Fibroblast of lung (primary cell): ENCODE results near the gene CNDP2. TPM values are rescaled to one million over a fixed set of nuclear protein-coding genes. Genes with fewer than 3 reads are reported as not detected.

Experiments used
- DNase-seq, 2 donors: peaks; one replicate each; pipeline versions ENCODE4 v3.0.0 to v3.0.0-alpha.2; 2010; ENCODE audit warnings: low read depth in 2 of 2
- H2AFZ ChIP-seq: 2 replicates; pipeline ENCODE4 v1.5.1; 2012; ENCODE audit warnings: low read length, control low read depth, inconsistent platforms
- H3K27ac ChIP-seq: 2 replicates; pipeline ENCODE4 v1.5.1; 2011; ENCODE audit warnings: low read length, control low read depth; ENCODE audit not compliant: insufficient read depth
- H3K27me3 ChIP-seq: 2 replicates; pipeline ENCODE4 v1.5.1; 2011; ENCODE audit warnings: mild to moderate bottlenecking, low read length; ENCODE audit not compliant: control insufficient read depth, insufficient read depth
- H3K36me3 ChIP-seq: 2 replicates; pipeline ENCODE4 v1.5.1; 2011; ENCODE audit warnings: low read length; ENCODE audit not compliant: control insufficient read depth, insufficient read depth
- H3K4me1 ChIP-seq: 2 replicates; pipeline ENCODE4 v1.5.1; 2011; ENCODE audit warnings: low read length; ENCODE audit not compliant: control insufficient read depth, insufficient read depth; ENCODE audit errors: extremely low read depth
- H3K4me2 ChIP-seq: 2 replicates; pipeline ENCODE4 v1.5.1; 2011; ENCODE audit warnings: low read length, control low read depth; ENCODE audit not compliant: insufficient read depth; ENCODE audit errors: extremely low read depth
- H3K4me3 ChIP-seq, 4 experiments: fragments of 200-600 bp in 1 of 4; sonication (generic) in 1 of 4; replicated peaks in 1 of 4; 2 replicates each; pipeline ENCODE4 v1.5.1; 2011 to 2016; ENCODE audit warnings: low read length in 4 of 4, low read depth in 3 of 4, mild to moderate bottlenecking in 3 of 4, control low read depth in 2 of 4, inconsistent platforms in 1 of 4, mixed read lengths in 1 of 4; ENCODE audit not compliant: insufficient read depth in 1 of 4; ENCODE audit errors: control extremely low read depth in 1 of 4
- H3K79me2 ChIP-seq: 2 replicates; pipeline ENCODE4 v1.5.1; 2012; ENCODE audit warnings: mild to moderate bottlenecking, low read length, inconsistent platforms; ENCODE audit not compliant: control insufficient read depth, insufficient read depth
- H3K9ac ChIP-seq: 2 replicates; pipeline ENCODE4 v1.5.1; 2011; ENCODE audit warnings: mild to moderate bottlenecking, low read length, control low read depth; ENCODE audit not compliant: insufficient read depth
- H3K9me3 ChIP-seq: 2 replicates; pipeline ENCODE4 v1.5.1; 2012; ENCODE audit warnings: low read depth, low read length; ENCODE audit not compliant: control insufficient read depth, insufficient read depth
- H4K20me1 ChIP-seq: 2 replicates; pipeline ENCODE4 v1.5.1; 2011; ENCODE audit warnings: low read length; ENCODE audit not compliant: control insufficient read depth, insufficient read depth; ENCODE audit errors: extremely low read depth
- CTCF ChIP-seq, 2 donors: IDR thresholded peaks in 1 of 2; conservative IDR thresholded peaks in 1 of 2; 1 replicate in 1 of 2; 2 replicates in 1 of 2; pipeline ENCODE4 v1.5.1; 2011 to 2012; ENCODE audit warnings: low read length in 2 of 2, control low read depth in 1 of 2, inconsistent platforms in 1 of 2, low read depth in 1 of 2, mild to moderate bottlenecking in 1 of 2
- EZH2 ChIP-seq: IDR thresholded peaks from 2 replicates; pipeline ENCODE4 v1.5.1; 2012; ENCODE audit warnings: low read length, control low read depth, mild to moderate bottlenecking; ENCODE audit errors: missing control alignments
- polyA plus RNA-seq, 2 donors: library from polyadenylated mRNA; depleted of rRNA in 1 of 2; stranded (reverse) in 1 of 2; unstranded in 1 of 2; fragments of >200 nt; gene quantifications; 2 replicates each; pipeline ENCODE4 v1.2.1, GENCODE V29; 2011 to 2012; ENCODE audit warnings: missing spikeins in 1 of 2
- total RNA-seq: library from RNA; depleted of rRNA; stranded (reverse); fragments of >200 nt; gene quantifications from 2 replicates; pipeline ENCODE4 v1.2.1, GENCODE V29; 2014

The CNDP2 gene
- total and polyA plus RNA-seq, 2 donors (not counting 1 experiment from before 2014, with no cell fraction given) = 41.8 to 69.8 TPM

DNA sequence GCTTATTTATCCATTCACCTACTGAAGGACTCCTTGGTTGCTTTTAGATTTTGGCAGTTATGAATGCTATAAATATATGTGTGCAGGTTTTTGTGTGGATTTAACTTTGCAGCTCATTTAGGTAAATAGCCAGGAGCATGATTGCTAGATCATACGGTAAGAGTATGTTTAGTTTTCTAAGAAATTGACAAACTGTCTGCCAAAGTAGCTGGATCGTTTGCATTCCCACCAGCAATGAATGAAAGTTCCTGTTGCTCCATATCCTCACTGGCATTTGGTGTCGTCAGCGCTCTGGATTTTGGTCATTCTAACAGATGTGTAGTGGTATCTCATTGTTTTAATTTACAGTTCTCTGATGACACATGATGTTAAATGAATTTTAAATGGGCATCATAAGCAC lies 30.4 kb upstream of the CNDP2 start:
- no peaks in the 10 kb centered on the region for H3K79me2 ChIP-seq
- no peak for TF ChIP-seq CTCF (conservative IDR thresholded peaks at IDR 0.05 in 1 of 2, IDR thresholded peaks at IDR 0.05 in 1 of 2; ENCODE audit: low read depth in 1 of 2, low read length in 2 of 2)
- TF ChIP-seq EZH2 = no peak
- H3K9ac ChIP-seq = no peak overlapping the region
- H3K4me1 ChIP-seq = no peaks in the 10 kb centered on the region
- no peak overlapping the region for H3K4me2 ChIP-seq
- no peak overlapping the region for H2AFZ ChIP-seq
- H3K27me3 ChIP-seq = no peaks in the 10 kb centered on the region
- no peaks in the 10 kb centered on the region for H3K36me3 ChIP-seq
- H4K20me1 ChIP-seq = no peaks in the 10 kb centered on the region
- H3K4me3 ChIP-seq = no peak overlapping the region
- DNase-seq = no peak
- H3K9me3 ChIP-seq = no peaks in the 10 kb centered on the region
- no peak overlapping the region for H3K27ac ChIP-seq

DNA sequence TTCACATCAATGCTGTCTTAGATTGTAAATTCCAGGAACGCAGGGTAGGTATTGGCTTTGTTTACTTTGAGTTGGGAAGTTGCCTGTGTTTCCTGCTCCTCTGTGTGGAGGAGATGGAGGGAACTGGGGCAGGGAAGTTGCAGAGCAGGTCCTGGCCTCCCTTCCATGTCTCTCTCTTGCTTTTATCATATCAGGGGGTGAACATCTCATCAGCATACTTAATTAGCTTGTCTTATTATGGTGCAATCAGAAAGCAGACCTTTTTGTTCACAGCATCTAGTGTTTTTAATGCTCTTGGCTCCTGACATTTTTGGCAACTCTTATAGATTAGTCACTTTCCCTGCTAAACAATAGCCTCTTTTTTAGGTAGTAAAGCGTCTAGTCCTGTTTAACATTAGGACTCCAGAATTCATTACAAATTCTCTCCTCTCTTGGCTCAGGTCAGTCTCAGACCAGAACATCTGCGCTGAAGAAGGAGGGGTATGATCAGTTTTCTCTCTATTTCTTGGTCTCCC lies 27.6 kb upstream of the CNDP2 start:
- Histone ChIP-seq H3K9ac (no peak overlapping the region), H3K4me2 (no peak overlapping the region)

DNA sequence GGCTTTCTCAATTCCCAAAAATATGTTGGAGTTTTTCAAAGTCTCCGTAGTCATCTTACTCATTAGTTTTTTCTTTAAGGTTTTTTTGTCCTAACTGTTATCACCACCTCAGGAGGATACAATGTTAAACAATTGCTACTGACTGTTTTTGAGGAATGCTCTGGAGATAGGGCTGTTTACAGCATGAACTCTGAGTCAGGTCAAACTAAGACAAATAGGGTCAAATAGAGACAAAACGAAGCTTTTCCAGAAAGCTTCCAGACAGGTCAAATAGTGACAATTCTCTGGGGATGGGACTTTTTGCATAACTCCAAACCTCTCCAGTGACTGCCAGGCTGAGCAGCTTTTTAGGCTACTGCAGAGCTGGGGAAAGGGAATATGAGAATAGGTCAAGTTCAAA lies 23.9 kb upstream of the CNDP2 start:
- DNase-seq = no peak
- no peak overlapping the region for H3K4me2 ChIP-seq
- no peaks in the 10 kb centered on the region for H4K20me1 ChIP-seq
- H3K4me1 ChIP-seq = no peaks in the 10 kb centered on the region
- no peak overlapping the region for H3K27ac ChIP-seq
- no peaks in the 10 kb centered on the region for H3K27me3 ChIP-seq
- no peaks in the 10 kb centered on the region for H3K9me3 ChIP-seq
- no peak overlapping the region for H2AFZ ChIP-seq
- TF ChIP-seq CTCF (conservative IDR thresholded peaks at IDR 0.05 in 1 of 2, IDR thresholded peaks at IDR 0.05 in 1 of 2; ENCODE audit: low read depth in 1 of 2, low read length in 2 of 2) = no peak
- TF ChIP-seq EZH2 = no peak
- no peak overlapping the region for H3K9ac ChIP-seq
- no peaks in the 10 kb centered on the region for H3K79me2 ChIP-seq
- H3K4me3 ChIP-seq = no peak overlapping the region
- no peaks in the 10 kb centered on the region for H3K36me3 ChIP-seq

More for the DNA sequence above, 27.6 kb upstream of the CNDP2 start:
- TF ChIP-seq EZH2 (no peak), CTCF (conservative IDR thresholded peaks at IDR 0.05 in 1 of 2, IDR thresholded peaks at IDR 0.05 in 1 of 2; ENCODE audit: low read depth in 1 of 2, low read length in 2 of 2) (no peak)
- no peaks in the 10 kb centered on the region for H3K79me2 ChIP-seq
- no peaks in the 10 kb centered on the region for H3K27me3 ChIP-seq
- no peaks in the 10 kb centered on the region for H3K4me1 ChIP-seq
- H3K27ac ChIP-seq = no peak overlapping the region
- H3K9me3 ChIP-seq = no peaks in the 10 kb centered on the region
- no peak overlapping the region for H2AFZ ChIP-seq
- no peaks in the 10 kb centered on the region for H4K20me1 ChIP-seq
- H3K4me3 ChIP-seq = no peak overlapping the region
- peak in 1 of 2 donors; percentile 71 for DNase-seq
- no peaks in the 10 kb centered on the region for H3K36me3 ChIP-seq
